ENCODE results near the gene ULK3. TPM values are rescaled to one million over a fixed set of nuclear protein-coding genes. Genes with fewer than 3 reads are reported as not detected.

The ULK3 gene
- total RNA-seq, 1 experiment from 2014 or later, result 38.9 TPM

- TF ChIP-seq ATF3 (CRISPR knock-in tag; conservative IDR thresholded peaks at IDR 0.05), result no peak
- no peak for TF ChIP-seq ZNF317 (CRISPR knock-in tag; IDR thresholded peaks at IDR 0.05; ENCODE audit: borderline replicate concordance, low read depth)
Measured at GRCh38 chr15:74854453-74855022, 11.6 kb upstream of the ULK3 start (continued).

GRCh38 chr15:74851960-74852359, 9.0 kb upstream of the ULK3 start:
- ChIA-PET POLR2A (no interaction called here), CTCF (interaction anchor here (1.8 kb wide), 1 partner anchor 50 kb away, joined by 6 read pairs; no protein-coding TSS in a partner anchor)
- no peak overlapping the region for H3K27ac Mint-ChIP-seq
- DNase-seq (ENCODE audit: low spot score), result no peak
- no peaks in the 10 kb centered on the region for H3K4me1 Mint-ChIP-seq
- H3K9me3 Mint-ChIP-seq, result no peaks in the 10 kb centered on the region
- no peaks in the 10 kb centered on the region for H3K27me3 Mint-ChIP-seq (ENCODE audit: low read depth)
- H3K4me3 Mint-ChIP-seq, result no peak overlapping the region
- TF ChIP-seq ZNF671 (CRISPR knock-in tag; IDR thresholded peaks at IDR 0.05) (no peak), PRDM15 (CRISPR knock-in tag; IDR thresholded peaks at IDR 0.05) (no peak), ERG (CRISPR knock-in tag; IDR thresholded peaks at IDR 0.05) (no peak), ZBTB21 (CRISPR knock-in tag; IDR thresholded peaks at IDR 0.05; ENCODE audit: borderline replicate concordance) (no peak), RORB (CRISPR knock-in tag; IDR thresholded peaks at IDR 0.05) (no peak), FOXK1 (CRISPR knock-in tag; IDR thresholded peaks at IDR 0.05) (no peak), ATF6 (CRISPR knock-in tag; IDR thresholded peaks at IDR 0.05) (no peak), CREM (CRISPR knock-in tag; IDR thresholded peaks at IDR 0.05) (no peak), CREB1 (CRISPR knock-in tag; IDR thresholded peaks at IDR 0.05) (no peak)
- ATAC-seq, result no peak
- peaks cover 15% of the 10 kb centered on the region for H3K36me3 Mint-ChIP-seq

GRCh38 chr15:74850393-74850792, 7.4 kb upstream of the ULK3 start:
- no peak overlapping the region for H3K4me3 Mint-ChIP-seq
- H3K4me1 Mint-ChIP-seq, result no peaks in the 10 kb centered on the region
- CTCF ChIA-PET, result no interaction called here
- DNase-seq (ENCODE audit: low spot score), result no peak
- POLR2A ChIA-PET, result no interaction called here
- H3K9me3 Mint-ChIP-seq, result no peaks in the 10 kb centered on the region
- TF ChIP-seq ZBTB21 (CRISPR knock-in tag; IDR thresholded peaks at IDR 0.05; ENCODE audit: borderline replicate concordance) (no peak), JAZF1 (CRISPR knock-in tag; IDR thresholded peaks at IDR 0.05) (no peak), ZNF219 (CRISPR knock-in tag; IDR thresholded peaks at IDR 0.05; ENCODE audit: borderline replicate concordance) (no peak), ERG (CRISPR knock-in tag; IDR thresholded peaks at IDR 0.05) (no peak), AR (CRISPR knock-in tag; IDR thresholded peaks at IDR 0.05) (no peak), MXD4 (CRISPR knock-in tag; IDR thresholded peaks at IDR 0.05; ENCODE audit: borderline replicate concordance) (no peak)
- ATAC-seq, result no peak
- H3K27ac Mint-ChIP-seq, result no peak overlapping the region
- H3K36me3 Mint-ChIP-seq, result peaks cover 15% of the 10 kb centered on the region
- no peaks in the 10 kb centered on the region for H3K27me3 Mint-ChIP-seq (ENCODE audit: low read depth)

All from WTC11 (cell line).